Endodermal cell (in vitro differentiated cells): ENCODE measurements around the gene OSBPL5. TPM values are rescaled to one million over a fixed set of nuclear protein-coding genes. Genes with fewer than 3 reads are reported as not detected.

Source experiments
- DNase-seq: peaks from one replicate; pipeline ENCODE4 v3.0.0-alpha.2; 2017
- H3K27ac ChIP-seq: 2 replicates; pipeline ENCODE4 v1.5.1; 2013; ENCODE audit warnings: mild to moderate bottlenecking, low read depth, low read length, moderate library complexity
- H3K27me3 ChIP-seq: 2 replicates; pipeline ENCODE4 v1.6.1; 2013; ENCODE audit warnings: mild to moderate bottlenecking, low read length, moderate library complexity; ENCODE audit not compliant: insufficient read depth, control insufficient read depth, poor library complexity, severe bottlenecking
- H3K36me3 ChIP-seq: 2 replicates; pipeline ENCODE4 v1.7.0; 2013; ENCODE audit warnings: mild to moderate bottlenecking, low read length, moderate library complexity; ENCODE audit not compliant: control insufficient read depth, insufficient read depth
- H3K4me1 ChIP-seq: one replicate; pipeline ENCODE4 v1.7.0; 2013; ENCODE audit warnings: low read length; ENCODE audit not compliant: control insufficient read depth, insufficient read depth
- H3K4me3 ChIP-seq: 2 replicates; pipeline ENCODE4 v1.5.1; 2013; ENCODE audit warnings: mild to moderate bottlenecking, low read length, moderate library complexity
- H3K9ac ChIP-seq: 2 replicates; pipeline ENCODE4 v1.6.1; 2013; ENCODE audit warnings: mild to moderate bottlenecking, low read length, moderate library complexity; ENCODE audit not compliant: poor library complexity, severe bottlenecking; ENCODE audit errors: extremely low read depth
- H3K9me3 ChIP-seq: 2 replicates; pipeline ENCODE4 v1.6.1; 2013; ENCODE audit warnings: mild to moderate bottlenecking, low read length, moderate library complexity; ENCODE audit not compliant: control insufficient read depth
- H3K27ac Mint-ChIP-seq: 2 replicates; pipeline ENCODE4 v1.8.0; 2020; ENCODE audit warnings: mixed read lengths
- H3K27me3 Mint-ChIP-seq: 2 replicates; pipeline ENCODE4 v1.8.0; 2021; ENCODE audit warnings: mild to moderate bottlenecking, mixed read lengths; ENCODE audit not compliant: insufficient read depth
- H3K36me3 Mint-ChIP-seq: 2 replicates; pipeline ENCODE4 v1.8.0; 2020; ENCODE audit warnings: low read depth, mixed read lengths
- H3K4me1 Mint-ChIP-seq: 2 replicates; pipeline ENCODE4 v1.8.0; 2020; ENCODE audit warnings: mixed read lengths
- H3K4me3 Mint-ChIP-seq: 2 replicates; pipeline ENCODE4 v1.8.0; 2020; ENCODE audit warnings: mild to moderate bottlenecking, moderate library complexity, mixed read lengths
- H3K9me3 Mint-ChIP-seq: 2 replicates; pipeline ENCODE4 v1.8.0; 2020; ENCODE audit warnings: mild to moderate bottlenecking, mixed read lengths
- CTCF ChIP-seq: fragments of 200-600 bp; sonication (generic); conservative IDR thresholded peaks from 2 replicates; pipeline ENCODE4 v1.5.0; 2021; ENCODE audit warnings: antibody characterized with exemption, mild to moderate bottlenecking
- WGBS, 2 experiments: methylation state at CpG; one replicate each; pipeline versions ENCODE4 v1.1.5 to v1.1.7; 2013; ENCODE audit warnings: missing lambda C conversion rate in 2 of 2, mixed read lengths in 1 of 2; ENCODE audit not compliant: insufficient coverage in 1 of 2, insufficient read length in 1 of 2; 5-methylcytosine and 5-hydroxymethylcytosine counted together
- total RNA-seq, 2 donors: library from RNA; stranded (reverse); fragmentation: NEBNext Ultra II Directional in 1 of 2; extraction: Animal tissue kit (Norgen Biotek cat#: 25700) in 1 of 2; gene quantifications; 2 replicates in 1 of 2; 3 replicates in 1 of 2; pipeline ENCODE4 v1.2.1, GENCODE V29; 2021

OSBPL5 gene
- total RNA-seq, 2 donors from 2014 or later: 1.2 to 4.8 TPM

DNA sequence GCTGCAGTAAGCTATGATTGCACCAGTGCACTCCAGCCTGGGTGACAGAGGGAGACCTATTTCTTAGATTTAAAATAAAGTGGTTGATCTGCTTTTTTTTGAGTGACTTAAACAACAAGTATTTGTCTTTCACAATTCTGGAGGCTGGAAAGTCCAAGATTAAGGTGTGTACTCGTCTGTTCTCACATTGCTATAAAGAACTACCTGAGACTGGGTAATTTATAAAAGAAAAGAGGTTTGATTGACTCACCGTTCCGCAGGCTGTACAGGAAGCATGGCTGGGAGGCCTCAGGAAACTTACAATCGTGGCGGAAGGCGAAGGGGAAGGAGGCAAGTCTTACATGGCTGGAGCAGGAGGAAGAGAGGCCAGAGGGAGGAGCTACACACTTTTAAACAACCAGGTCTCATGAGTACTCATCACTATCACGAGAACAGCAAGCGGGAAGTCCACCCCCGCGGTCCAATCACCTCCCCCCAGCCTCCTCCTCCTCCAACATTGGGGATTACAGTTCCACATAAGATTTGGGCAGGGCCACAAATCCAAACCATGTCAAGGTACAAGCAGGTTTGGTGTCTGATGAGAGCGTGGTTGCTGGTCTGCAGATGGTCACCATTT lies 19.7 kb upstream of the OSBPL5 start:
- H3K9me3 Mint-ChIP-seq: peaks cover 5% of the 10 kb centered on the region
- peaks cover 56% of the 10 kb centered on the region for H3K27me3 Mint-ChIP-seq
- Histone ChIP-seq H3K36me3 (no peaks in the 10 kb centered on the region), H3K9ac (no peak overlapping the region), H3K4me3 (no peak overlapping the region), H3K27me3 (no peaks in the 10 kb centered on the region), H3K27ac (no peak overlapping the region), H3K9me3 (no peaks in the 10 kb centered on the region), H3K4me1 (no peaks in the 10 kb centered on the region)
- no peak for TF ChIP-seq CTCF
- H3K4me3 Mint-ChIP-seq: no peak overlapping the region
- 87 to 90% methylated on average over 7 to 10 of the region's 11 CpGs for WGBS, 2 experiments
- no peak overlapping the region for H3K27ac Mint-ChIP-seq
- H3K4me1 Mint-ChIP-seq: peaks cover 4% of the 10 kb centered on the region
- no peaks in the 10 kb centered on the region for H3K36me3 Mint-ChIP-seq
- DNase-seq: no peak

DNA sequence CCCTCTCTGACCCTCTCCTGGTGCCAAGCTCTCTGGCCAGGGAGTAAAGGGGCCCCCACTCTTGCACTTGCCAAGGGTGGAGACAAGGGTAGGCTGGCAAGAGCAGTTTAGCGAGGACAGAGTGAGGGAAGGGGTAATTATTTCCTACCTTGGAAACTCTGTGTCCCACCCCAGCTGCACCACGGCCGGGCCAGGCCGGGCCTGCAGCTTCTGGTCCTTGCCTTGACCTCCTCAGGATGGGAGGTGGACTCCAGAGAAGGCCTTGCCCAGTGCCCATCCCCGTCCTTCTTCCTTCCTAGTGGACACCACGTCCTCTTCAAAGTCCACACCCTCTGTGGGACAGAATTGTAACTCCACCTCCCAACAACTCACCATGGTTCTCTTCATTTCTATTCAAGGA lies 18.4 kb upstream of the OSBPL5 start:
- TF ChIP-seq CTCF: no peak
- no peaks in the 10 kb centered on the region for H3K36me3 Mint-ChIP-seq
- H3K4me3 Mint-ChIP-seq: no peak overlapping the region
- peaks cover 8% of the 10 kb centered on the region for H3K9me3 Mint-ChIP-seq
- no peaks in the 10 kb centered on the region for H3K9me3 ChIP-seq
- no peaks in the 10 kb centered on the region for H3K4me1 ChIP-seq
- no peaks in the 10 kb centered on the region for H3K36me3 ChIP-seq
- H3K27me3 ChIP-seq: peaks cover under 1% of the 10 kb centered on the region
- H3K9ac ChIP-seq: no peak overlapping the region
- DNase-seq: no peak
- H3K4me1 Mint-ChIP-seq: no peaks in the 10 kb centered on the region
- peaks cover 53% of the 10 kb centered on the region for H3K27me3 Mint-ChIP-seq
- no peak overlapping the region for H3K27ac ChIP-seq
- H3K27ac Mint-ChIP-seq: no peak overlapping the region
- 88 to 94% methylated on average over 3 to 6 of the region's 6 CpGs for WGBS, 2 experiments
- H3K4me3 ChIP-seq: no peak overlapping the region

- DNase-seq: no peak
- Mint-ChIP-seq H3K4me1 (no peaks in the 10 kb centered on the region), H3K27me3 (peaks cover 46% of the 10 kb centered on the region), H3K4me3 (no peak overlapping the region), H3K9me3 (peaks cover 8% of the 10 kb centered on the region), H3K27ac (no peak overlapping the region), H3K36me3 (no peaks in the 10 kb centered on the region)
- Histone ChIP-seq H3K9ac (no peak overlapping the region), H3K27ac (no peak overlapping the region), H3K4me3 (no peak overlapping the region), H3K27me3 (peaks cover 5% of the 10 kb centered on the region), H3K4me1 (no peaks in the 10 kb centered on the region), H3K9me3 (no peaks in the 10 kb centered on the region), H3K36me3 (no peaks in the 10 kb centered on the region)
- WGBS, 2 experiments: 80 to 87% methylated on average over 1 to 4 of the region's 4 CpGs
- TF ChIP-seq CTCF: no peak
Observed at GRCh38 chr11:3182462-3182852, 17.3 kb upstream of the OSBPL5 start.
